ENCODE data around the gene CCDC88C.

The CCDC88C gene

DNA sequence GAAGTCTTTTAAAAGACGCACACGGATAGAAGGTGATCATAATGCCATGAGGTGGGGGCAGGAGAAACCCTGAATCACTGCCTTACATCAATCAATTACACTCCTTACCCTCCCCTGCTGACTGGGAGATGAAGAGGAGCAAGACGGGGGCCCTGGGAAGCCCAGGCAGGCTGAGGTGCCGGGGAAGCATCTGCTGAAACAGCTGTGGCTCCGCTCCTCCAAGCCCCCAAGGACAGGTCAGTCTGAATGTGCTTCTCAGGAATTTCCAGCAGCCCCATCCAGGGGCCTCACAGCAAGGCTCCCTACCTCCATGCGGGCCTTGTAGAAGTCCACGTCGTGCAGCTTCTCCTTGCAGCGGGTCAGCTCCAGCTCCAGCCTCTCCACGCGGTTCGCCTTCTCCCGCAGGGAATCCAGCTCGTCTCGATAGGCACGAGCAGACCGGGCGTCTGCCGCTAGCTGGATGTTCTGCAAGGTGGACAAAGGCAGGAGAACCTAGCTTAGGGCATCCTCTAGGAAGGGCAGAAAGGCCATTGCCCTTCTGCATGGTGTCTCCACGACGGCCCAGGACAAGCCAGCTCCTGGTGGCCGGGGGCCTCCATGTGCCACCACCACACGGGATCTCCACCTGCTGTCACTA lies 79.8 kb downstream of the CCDC88C start:
- no peak for TF ChIP-seq CTCF (IDR thresholded peaks at IDR 0.05)

GRCh38 chr14:91336093-91336450 lies 81.5 kb downstream of the CCDC88C start:
- no peak for TF ChIP-seq CTCF (IDR thresholded peaks at IDR 0.05)

DNA sequence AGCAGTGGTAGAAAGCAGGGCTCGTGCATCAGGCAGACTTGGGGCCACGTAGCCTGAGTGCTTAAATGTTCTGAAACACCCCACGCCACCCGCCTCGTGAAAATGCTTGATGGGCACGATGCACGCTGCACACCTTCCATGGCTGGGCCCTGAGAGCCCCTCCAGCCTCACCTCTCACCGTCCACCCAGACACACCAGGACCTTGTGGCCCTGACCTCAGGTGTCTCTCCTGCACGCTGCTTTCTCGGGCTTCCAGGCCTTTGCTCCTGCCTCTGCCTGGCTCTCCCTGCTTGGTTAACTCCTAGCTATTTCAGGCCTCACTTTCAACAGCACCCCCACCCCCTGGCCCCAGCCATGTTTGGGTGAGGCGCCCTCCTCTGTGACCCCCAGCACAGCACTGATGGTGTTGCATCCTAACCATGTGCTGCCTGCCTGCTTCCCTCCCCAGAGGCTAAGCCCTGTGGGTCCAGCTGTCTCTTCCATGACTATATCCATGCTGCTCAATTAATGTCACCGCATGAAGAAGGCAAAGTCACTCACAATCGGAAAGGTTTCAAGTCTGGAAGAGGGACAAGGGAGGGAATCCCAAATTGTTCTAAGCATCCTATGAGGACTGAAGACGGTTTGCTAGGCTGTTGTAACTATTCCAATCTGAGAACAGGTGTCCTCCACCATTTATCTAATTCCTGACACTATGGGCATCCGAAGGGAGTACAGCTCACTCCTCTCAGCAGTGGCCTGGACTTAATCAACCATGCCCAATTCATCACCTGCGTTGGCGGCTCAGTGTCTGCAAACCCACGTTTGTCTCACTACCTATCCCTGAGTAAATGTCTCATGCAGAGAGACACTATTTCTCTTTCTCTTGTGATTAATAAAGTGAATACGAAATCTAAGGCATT lies 82.2 kb downstream of the CCDC88C start:
- no peak for TF ChIP-seq CTCF (IDR thresholded peaks at IDR 0.05)

GRCh38 chr14:91333650-91334039 lies 84.0 kb downstream of the CCDC88C start:
- no peak for TF ChIP-seq CTCF (IDR thresholded peaks at IDR 0.05)

GRCh38 chr14:91332986-91333649 lies 84.5 kb downstream of the CCDC88C start:
- no peak for TF ChIP-seq CTCF (IDR thresholded peaks at IDR 0.05)

DNA sequence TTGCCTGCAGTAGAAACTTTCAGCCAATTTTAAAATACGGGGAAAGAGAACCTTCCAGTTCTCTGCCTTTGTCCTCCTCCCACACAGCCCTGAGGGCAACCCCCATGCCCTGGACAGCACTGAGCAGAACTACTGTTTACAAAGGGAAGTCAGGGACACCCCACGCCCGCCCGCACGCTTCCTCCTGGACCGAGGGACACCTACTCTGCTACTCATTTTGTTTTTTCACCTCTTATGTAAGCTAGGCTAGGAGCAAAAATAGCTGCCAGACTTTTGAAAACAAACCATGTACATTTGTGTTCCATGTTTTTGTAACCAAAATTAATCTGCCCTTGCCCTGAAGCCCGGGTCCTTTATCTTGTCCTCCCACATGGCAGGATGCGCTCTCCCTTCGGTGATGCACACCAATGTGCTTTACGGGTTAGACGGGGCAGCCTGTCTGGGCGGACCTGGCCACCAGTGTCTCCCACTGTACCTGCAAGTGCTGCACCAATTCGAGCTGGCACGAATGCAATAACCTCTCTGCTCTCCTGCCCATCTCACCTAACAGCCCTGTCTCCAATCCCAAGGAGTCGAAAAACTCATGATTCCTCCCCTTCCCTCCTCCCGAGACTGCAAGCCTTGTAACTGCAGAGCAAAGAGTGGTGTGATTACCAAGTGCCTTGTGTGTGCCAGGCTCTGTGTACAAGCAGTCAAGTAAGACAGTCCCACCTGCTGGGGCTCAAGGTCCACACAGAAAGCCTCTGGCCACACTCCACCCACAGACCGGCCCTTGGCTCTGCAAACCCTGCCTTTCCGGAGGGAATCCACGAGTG lies 85.2 kb downstream of the CCDC88C start:
- no peak for TF ChIP-seq CTCF (IDR thresholded peaks at IDR 0.05)

DNA sequence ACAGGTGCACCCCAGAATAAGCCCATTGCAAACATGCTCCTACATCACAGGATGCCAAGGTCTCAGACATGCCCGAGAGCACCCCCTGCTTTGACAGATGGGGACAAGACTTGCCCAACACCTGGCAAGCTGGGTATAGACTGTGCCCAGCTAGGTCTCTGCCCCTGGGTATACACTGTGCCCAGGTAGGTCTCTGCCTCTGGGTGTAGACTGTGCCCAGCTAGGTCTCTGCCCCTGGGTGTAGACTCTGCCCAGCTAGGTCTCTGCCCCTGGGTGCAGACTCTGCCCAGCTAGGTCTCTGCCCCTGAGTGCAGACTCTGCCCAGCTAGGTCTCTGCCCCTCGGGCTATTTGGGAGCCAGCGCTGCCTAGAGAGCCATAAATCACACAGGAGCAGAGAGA lies 85.9 kb downstream of the CCDC88C start:
- no peak for TF ChIP-seq CTCF (IDR thresholded peaks at IDR 0.05)

All from LNCAP (cell line).